Astrocyte (in vitro differentiated cells and primary cell): Measurements from ENCODE around the gene FBXO3. TPM values are rescaled to one million over a fixed set of nuclear protein-coding genes. Genes with fewer than 3 reads are reported as not detected.
A peak's percentile ranks its signal among the peaks of the same experiment; 100 is the strongest.

Source experiments
- DNase-seq: peaks from one replicate; pipeline ENCODE4 v3.0.0-alpha.2; 2010; ENCODE audit warnings: low read depth
- FAIRE-seq: peaks from 2 replicates; lab custom pipeline; 2011; peaks lifted over from hg19 to GRCh38; lab: Jason Lieb, UNC
- H2AFZ ChIP-seq: 2 replicates; pipeline ENCODE4 v1.6.0; 2012; ENCODE audit warnings: low read depth, low read length, inconsistent platforms
- H3K27ac ChIP-seq: 2 replicates; pipeline ENCODE4 v1.5.1; 2011; ENCODE audit warnings: low read depth, low read length, inconsistent platforms
- H3K27me3 ChIP-seq: 2 replicates; pipeline ENCODE4 v1.6.0; 2011; ENCODE audit warnings: low read length, inconsistent platforms; ENCODE audit not compliant: insufficient read depth
- H3K36me3 ChIP-seq: 2 replicates; pipeline ENCODE4 v1.5.1; 2011; ENCODE audit warnings: low read length, inconsistent platforms; ENCODE audit not compliant: insufficient read depth
- H3K4me1 ChIP-seq: 2 replicates; pipeline ENCODE4 v1.5.1; 2011; ENCODE audit warnings: low read length, inconsistent platforms; ENCODE audit not compliant: insufficient read depth
- H3K4me2 ChIP-seq: 2 replicates; pipeline ENCODE4 v1.6.0; 2012; ENCODE audit warnings: low read length, inconsistent platforms
- H3K4me3 ChIP-seq: 2 replicates; pipeline ENCODE4 v1.5.1; 2011; ENCODE audit warnings: low read depth, mild to moderate bottlenecking, low read length, inconsistent platforms; ENCODE audit not compliant: insufficient read depth
- H3K79me2 ChIP-seq: 2 replicates; pipeline ENCODE4 v1.6.0; 2012; ENCODE audit warnings: mild to moderate bottlenecking, low read length, inconsistent platforms; ENCODE audit not compliant: insufficient read depth
- H3K9ac ChIP-seq: 2 replicates; pipeline ENCODE4 v1.6.0; 2012; ENCODE audit warnings: mild to moderate bottlenecking, low read length, inconsistent platforms
- H3K9me3 ChIP-seq: 2 replicates; pipeline ENCODE4 v1.5.1; 2012; ENCODE audit warnings: low read depth, mild to moderate bottlenecking, low read length, inconsistent platforms; ENCODE audit not compliant: insufficient read depth
- H4K20me1 ChIP-seq: 2 replicates; pipeline ENCODE4 v1.6.0; 2012; ENCODE audit warnings: low read length, inconsistent platforms; ENCODE audit not compliant: insufficient read depth
- H3K27ac Mint-ChIP-seq: one replicate; pipeline ENCODE4 v1.8.0; 2021; ENCODE audit warnings: mild to moderate bottlenecking, mixed read lengths; ENCODE audit not compliant: unreplicated experiment
- H3K27me3 Mint-ChIP-seq: one replicate; pipeline ENCODE4 v1.8.0; 2021; ENCODE audit warnings: low read depth, mixed read lengths; ENCODE audit not compliant: unreplicated experiment
- H3K36me3 Mint-ChIP-seq: one replicate; pipeline ENCODE4 v1.8.0; 2021; ENCODE audit warnings: low read depth, mixed read lengths; ENCODE audit not compliant: unreplicated experiment
- H3K4me1 Mint-ChIP-seq: one replicate; pipeline ENCODE4 v1.8.0; 2021; ENCODE audit warnings: low read depth, mixed read lengths; ENCODE audit not compliant: unreplicated experiment
- H3K4me3 Mint-ChIP-seq: one replicate; pipeline ENCODE4 v1.8.0; 2021; ENCODE audit warnings: mild to moderate bottlenecking, moderate library complexity, mixed read lengths; ENCODE audit not compliant: unreplicated experiment
- H3K9me3 Mint-ChIP-seq: one replicate; pipeline ENCODE4 v1.8.0; 2021; ENCODE audit warnings: mild to moderate bottlenecking, mixed read lengths; ENCODE audit not compliant: unreplicated experiment
- CTCF ChIP-seq: IDR thresholded peaks from 2 replicates; pipeline ENCODE4 v1.5.1; 2011; ENCODE audit warnings: low read depth, mild to moderate bottlenecking, inconsistent platforms, low read length, moderate library complexity; ENCODE audit not compliant: insufficient read depth
- EZH2 ChIP-seq: IDR thresholded peaks from 2 replicates; pipeline ENCODE4 v1.6.1; 2012; ENCODE audit warnings: mild to moderate bottlenecking, low read length, inconsistent platforms; ENCODE audit not compliant: insufficient read depth
- total RNA-seq: library from RNA; stranded (reverse); gene quantifications from 2 replicates; pipeline ENCODE4 v1.2.1, GENCODE V29; 2021

The FBXO3 gene
- total RNA-seq, 1 donor from 2014 or later: 23.5 TPM

GRCh38 chr11:33692013-33692504 lies 82.3 kb downstream of the FBXO3 start:
- H3K4me1 Mint-ChIP-seq: peaks cover 50% of the 10 kb centered on the region

GRCh38 chr11:33691066-33691864 lies 83.1 kb downstream of the FBXO3 start:
- Histone ChIP-seq H3K4me2 (peak overlapping the region; percentile 79), H4K20me1 (no peaks in the 10 kb centered on the region), H3K36me3 (no peaks in the 10 kb centered on the region), H3K79me2 (no peaks in the 10 kb centered on the region), H3K27ac (peak overlapping the region; percentile 100), H3K4me1 (peaks cover 64% of the 10 kb centered on the region), H2AFZ (no peak overlapping the region), H3K9ac (peak overlapping the region; percentile 86), H3K4me3 (peak overlapping the region; percentile 20), H3K27me3 (no peaks in the 10 kb centered on the region), H3K9me3 (no peaks in the 10 kb centered on the region)
- peak overlapping the region; percentile 99 for H3K27ac Mint-ChIP-seq
- peaks cover 1% of the 10 kb centered on the region for H3K36me3 Mint-ChIP-seq
- peak overlapping the region; percentile 6 for H3K4me3 Mint-ChIP-seq
- peaks cover 49% of the 10 kb centered on the region for H3K4me1 Mint-ChIP-seq
- H3K9me3 Mint-ChIP-seq: no peaks in the 10 kb centered on the region
- TF ChIP-seq CTCF: no peak
- TF ChIP-seq EZH2: no peak
- no peaks in the 10 kb centered on the region for H3K27me3 Mint-ChIP-seq
- FAIRE-seq: no peak
- no peak for DNase-seq

More at GRCh38 chr11:33692013-33692504, 82.3 kb downstream of the FBXO3 start:
- H4K20me1 ChIP-seq: no peaks in the 10 kb centered on the region
- no peaks in the 10 kb centered on the region for H3K79me2 ChIP-seq
- H3K27ac Mint-ChIP-seq: peak overlapping the region; percentile 99
- no peaks in the 10 kb centered on the region for H3K9me3 ChIP-seq
- peak overlapping the region; percentile 86 for H3K9ac ChIP-seq
- peak; percentile 17 for FAIRE-seq
- no peaks in the 10 kb centered on the region for H3K36me3 ChIP-seq
- DNase-seq: peak; percentile 97
- H3K4me3 ChIP-seq: peak overlapping the region; percentile 20
- H3K36me3 Mint-ChIP-seq: no peaks in the 10 kb centered on the region
- H3K27ac ChIP-seq: peak overlapping the region; percentile 100
- H2AFZ ChIP-seq: no peak overlapping the region
- H3K27me3 Mint-ChIP-seq: no peaks in the 10 kb centered on the region
- H3K4me1 ChIP-seq: peaks cover 64% of the 10 kb centered on the region
- H3K9me3 Mint-ChIP-seq: no peaks in the 10 kb centered on the region
- TF ChIP-seq CTCF (no peak), EZH2 (no peak)
- H3K4me2 ChIP-seq: peak overlapping the region; percentile 79
- H3K27me3 ChIP-seq: no peaks in the 10 kb centered on the region
- peak overlapping the region; percentile 9 for H3K4me3 Mint-ChIP-seq

Other genes starting within 250 kb of the FBXO3 start
- gene C11orf91, start 73.7 kb downstream of the FBXO3 start, total RNA-seq: not detected in 2 replicates
- 587 and 662 TPM in 2 replicates for gene CD59, start 38.1 kb downstream of the FBXO3 start, total RNA-seq
- gene LMO2, start 117.6 kb upstream of the FBXO3 start, total RNA-seq: 0.67 and 1.8 TPM in 2 replicates